Natural killer cell treated with Interleukin-12 subunit alpha and Interleukin-12 subunit beta and Interleukin-15 and Interleukin-18, amount 100 ng/mL, for 72 hours (primary cell): ENCODE data around the gene PGAM4. TPM values are rescaled to one million over a fixed set of nuclear protein-coding genes. Genes with fewer than 3 reads are reported as not detected.

Source experiments
- ATAC-seq, 2 donors: fragments of 150-1000 bp; cut with Tn5 transposase in 1 of 2; sonication (Bioruptor Pico), chemical (Tn5 transposase) in 1 of 2; 2 replicates each; pipeline ENCODE4 v1.10.0; 2021
- DNase-seq: peaks from one replicate; pipeline ENCODE4 v3.0.0; 2022; ENCODE audit warnings: low spot score
- H3K27ac Mint-ChIP-seq, 2 donors: 1 replicate in 1 of 2; 2 replicates in 1 of 2; pipeline ENCODE4 v1.8.0; 2022; ENCODE audit warnings: mixed read lengths in 2 of 2, mild to moderate bottlenecking in 1 of 2, moderate library complexity in 1 of 2
- H3K27me3 Mint-ChIP-seq, 2 donors: 1 replicate in 1 of 2; 2 replicates in 1 of 2; pipeline ENCODE4 v1.8.0; 2022; ENCODE audit warnings: mixed read lengths in 2 of 2
- H3K36me3 Mint-ChIP-seq: one replicate; pipeline ENCODE4 v1.8.0; 2022; ENCODE audit warnings: mixed read lengths
- H3K4me1 Mint-ChIP-seq, 2 donors: 1 replicate in 1 of 2; 2 replicates in 1 of 2; pipeline ENCODE4 v1.8.0; 2022; ENCODE audit warnings: low read depth in 2 of 2, mixed read lengths in 2 of 2, mild to moderate bottlenecking in 1 of 2
- H3K4me3 Mint-ChIP-seq: one replicate; pipeline ENCODE4 v1.8.0; 2022; ENCODE audit warnings: mixed read lengths
- H3K9me3 Mint-ChIP-seq: 2 replicates; pipeline ENCODE4 v1.8.0; 2022; ENCODE audit warnings: mixed read lengths
- total RNA-seq, 2 donors: library from RNA; stranded (reverse); gene quantifications; one replicate each; pipeline ENCODE4 v1.2.3, GENCODE V29; 2022

The PGAM4 gene
- not detected for total RNA-seq

DNA sequence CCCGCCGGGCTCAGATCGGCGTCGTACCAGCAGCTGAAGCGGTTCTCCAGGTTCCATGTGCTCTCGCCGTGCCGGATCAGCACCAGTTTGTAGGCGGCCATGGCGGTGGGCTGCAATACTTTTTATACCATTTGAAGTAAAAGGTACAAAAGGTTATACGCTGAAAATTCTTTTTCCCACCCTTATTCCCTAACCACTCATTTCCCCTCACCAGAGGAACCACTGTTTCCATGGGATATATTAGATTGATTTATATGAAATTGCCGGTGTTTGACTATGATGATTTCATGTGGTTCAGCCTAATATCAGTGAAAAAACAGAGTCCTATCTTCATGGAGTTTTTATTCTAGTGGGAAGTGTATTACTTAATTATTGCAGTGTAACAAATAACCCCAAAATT lies at the start of gene PGAM4:
PGAM4 (minus strand) TSS at position 101 of the 400 bp plus-strand sequence; CDS start at position 101, 0 bp downstream.
- Mint-ChIP-seq H3K27ac (no peak within 1 kb of the TSS), H3K4me3 (no peak within 1 kb of the TSS), H3K27me3 (no peaks in the 10 kb centered on the region), H3K9me3 (no peaks in the 10 kb centered on the region), H3K36me3 (no peaks in the 10 kb centered on the region), H3K4me1 (peaks cover 6 to 10% of the 10 kb centered on the region in 2 donors)
- DNase-seq (no peak), ATAC-seq (no peak)

DNA sequence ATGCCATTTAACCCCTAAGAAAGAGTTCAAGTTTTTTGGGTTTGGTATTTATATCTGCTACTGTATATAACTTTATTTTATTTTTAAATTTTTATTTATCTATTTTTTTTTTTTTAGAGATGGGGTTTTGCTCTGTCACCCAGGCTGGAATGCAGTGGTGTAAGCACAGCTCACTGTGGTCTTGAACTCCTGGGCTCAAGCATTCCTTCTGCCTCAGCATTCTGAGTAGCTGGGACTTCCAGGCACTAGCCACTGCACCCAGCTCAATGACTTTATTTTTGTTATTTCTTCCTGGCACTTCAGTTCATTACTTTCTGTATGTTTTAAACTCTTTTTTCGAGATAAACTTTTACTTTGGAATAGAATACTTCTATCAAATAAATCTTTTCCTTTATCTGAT lies 42.4 kb upstream of the PGAM4 start:
- Mint-ChIP-seq H3K36me3 (no peaks in the 10 kb centered on the region), H3K27me3 (no peaks in the 10 kb centered on the region), H3K4me1 (no peaks in the 10 kb centered on the region), H3K27ac (no peak overlapping the region), H3K4me3 (no peak overlapping the region), H3K9me3 (no peaks in the 10 kb centered on the region)
- DNase-seq (no peak), ATAC-seq (no peak)

DNA sequence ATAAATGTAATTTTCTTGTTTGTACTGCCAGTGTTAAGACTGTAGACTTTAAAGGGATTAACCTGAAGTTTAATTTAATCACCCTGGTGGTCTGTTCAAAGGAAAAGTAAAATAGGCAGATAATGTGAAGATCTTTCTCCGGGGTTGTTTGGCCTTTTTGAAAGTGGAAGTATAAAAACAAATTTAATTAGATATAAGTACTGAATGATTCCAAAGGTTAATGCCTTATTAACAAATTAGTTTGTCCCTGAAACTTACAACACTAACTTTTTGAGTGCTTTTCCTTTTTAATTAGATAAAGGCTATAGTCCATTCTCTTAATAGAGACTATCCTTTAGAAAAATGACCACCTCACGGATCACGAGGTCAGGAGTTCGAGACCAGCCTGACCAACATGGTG lies 10.4 kb upstream of the PGAM4 start:
- no peaks in the 10 kb centered on the region for H3K9me3 Mint-ChIP-seq
- ATAC-seq (no peak), DNase-seq (no peak)
- no peaks in the 10 kb centered on the region for H3K4me1 Mint-ChIP-seq
- H3K4me3 Mint-ChIP-seq: no peak overlapping the region
- no peak overlapping the region for H3K27ac Mint-ChIP-seq
- H3K27me3 Mint-ChIP-seq: no peaks in the 10 kb centered on the region
- no peaks in the 10 kb centered on the region for H3K36me3 Mint-ChIP-seq

DNA sequence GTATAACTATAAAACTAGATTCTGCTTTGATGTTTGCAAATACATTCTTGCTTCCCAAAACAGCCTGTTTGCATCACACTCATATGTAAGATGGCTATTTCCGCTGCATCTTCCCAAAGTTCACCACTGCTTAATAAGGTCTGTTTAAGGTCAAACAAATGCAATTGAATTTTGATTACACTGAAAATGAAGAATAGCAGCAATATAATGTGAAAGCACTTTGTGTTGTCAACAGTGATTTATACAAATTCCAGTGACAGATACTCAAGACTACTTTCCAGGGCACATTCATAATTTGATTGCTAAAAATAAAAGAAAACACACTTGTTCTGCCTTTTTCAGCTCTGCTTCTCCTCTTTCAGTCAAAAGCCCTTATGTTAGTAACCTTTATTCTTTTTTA lies 8.1 kb upstream of the PGAM4 start:
- Mint-ChIP-seq H3K36me3 (no peaks in the 10 kb centered on the region), H3K4me1 (no peaks in the 10 kb centered on the region), H3K27me3 (no peaks in the 10 kb centered on the region), H3K4me3 (no peak overlapping the region), H3K27ac (no peak overlapping the region), H3K9me3 (no peaks in the 10 kb centered on the region)
- DNase-seq: no peak
- ATAC-seq: no peak

DNA sequence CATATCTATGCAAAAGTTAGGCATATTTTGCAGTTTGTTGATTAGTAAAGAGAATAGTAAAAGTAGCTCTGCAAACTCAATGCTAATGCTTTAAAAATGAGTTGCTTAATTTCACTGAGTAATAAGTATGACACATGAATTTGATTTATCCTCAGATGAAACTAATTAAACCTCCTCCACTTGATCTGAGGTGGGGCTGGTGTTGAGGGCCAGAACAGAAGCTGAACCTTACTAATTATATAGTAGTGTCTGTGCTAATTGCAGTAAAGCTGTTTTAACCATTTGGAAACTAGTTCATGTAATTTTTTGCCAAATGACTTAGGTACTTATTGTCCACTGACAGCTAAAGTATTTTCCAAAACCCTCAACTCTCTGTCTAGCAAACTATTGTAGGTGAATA lies 7.7 kb upstream of the PGAM4 start:
- H3K9me3 Mint-ChIP-seq: no peaks in the 10 kb centered on the region
- no peaks in the 10 kb centered on the region for H3K36me3 Mint-ChIP-seq
- no peak for DNase-seq
- no peak overlapping the region for H3K4me3 Mint-ChIP-seq
- no peaks in the 10 kb centered on the region for H3K4me1 Mint-ChIP-seq
- ATAC-seq: no peak
- no peaks in the 10 kb centered on the region for H3K27me3 Mint-ChIP-seq
- no peak overlapping the region for H3K27ac Mint-ChIP-seq

DNA sequence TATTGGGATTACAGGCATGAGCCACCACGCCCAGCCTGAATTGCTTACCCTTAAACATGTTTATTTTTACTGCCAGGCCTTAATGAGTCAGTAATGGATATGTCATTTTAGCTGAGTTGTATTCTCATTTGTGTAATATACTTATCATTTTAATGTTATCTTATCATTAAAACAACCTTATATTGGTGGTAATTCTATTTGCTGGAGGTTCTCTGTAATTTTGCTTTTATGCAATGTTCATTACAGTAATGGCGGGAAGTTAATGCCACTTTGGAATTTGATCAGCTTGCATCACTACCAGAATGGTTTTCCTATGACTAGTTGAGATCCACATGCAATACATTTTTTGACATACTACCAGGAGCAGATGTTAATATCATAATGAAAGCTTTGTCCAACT lies 6.3 kb upstream of the PGAM4 start:
- no peak overlapping the region for H3K4me3 Mint-ChIP-seq
- DNase-seq: no peak
- H3K27me3 Mint-ChIP-seq: no peaks in the 10 kb centered on the region
- no peak for ATAC-seq
- H3K9me3 Mint-ChIP-seq: no peaks in the 10 kb centered on the region
- no peaks in the 10 kb centered on the region for H3K36me3 Mint-ChIP-seq
- H3K27ac Mint-ChIP-seq: no peak overlapping the region
- peaks cover 0 to 2% of the 10 kb centered on the region in 2 donors for H3K4me1 Mint-ChIP-seq

DNA sequence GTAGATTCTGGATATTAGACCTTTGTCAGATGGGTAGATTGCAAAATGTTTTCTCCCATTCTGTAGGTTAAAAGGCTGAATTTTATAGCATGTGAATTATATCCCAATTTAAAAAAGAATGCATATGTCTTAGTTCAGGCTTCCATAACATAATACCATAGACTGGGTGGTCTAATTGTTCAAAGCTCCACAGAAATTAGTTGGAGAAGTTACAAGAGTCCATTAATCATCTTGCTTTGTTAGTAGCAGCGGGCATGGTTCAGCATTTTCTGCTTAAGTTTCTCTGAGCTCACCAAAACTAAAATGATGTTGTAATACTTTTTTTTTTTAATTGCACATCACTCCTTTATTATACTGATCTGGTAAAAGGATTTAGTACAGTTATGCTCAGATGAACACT lies 1.8 kb downstream of the PGAM4 start:
- DNase-seq (no peak), ATAC-seq (no peak)
- Mint-ChIP-seq H3K27me3 (no peaks in the 10 kb centered on the region), H3K9me3 (no peaks in the 10 kb centered on the region), H3K4me1 (peaks cover 8 to 11% of the 10 kb centered on the region in 2 donors), H3K4me3 (no peak overlapping the region), H3K36me3 (no peaks in the 10 kb centered on the region), H3K27ac (no peak overlapping the region)

DNA sequence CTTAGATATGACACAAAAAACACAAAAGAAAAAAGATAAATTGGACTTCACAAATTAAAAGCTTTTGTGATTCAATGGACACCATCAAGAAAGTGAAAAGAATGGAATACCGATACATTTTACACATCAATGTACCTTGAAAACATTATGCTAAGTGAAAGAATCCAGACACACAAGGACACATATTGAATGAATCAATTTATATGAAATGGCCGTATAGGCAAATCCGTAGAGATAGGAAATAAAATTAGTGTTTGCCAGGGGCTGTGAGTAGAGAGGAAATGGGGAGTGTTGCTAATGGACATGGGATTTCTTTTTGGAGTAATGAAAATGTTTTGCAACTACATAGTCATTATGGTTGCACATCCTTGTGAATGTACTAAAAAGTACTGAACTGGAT lies 3.1 kb downstream of the PGAM4 start:
- ATAC-seq: no peak

DNA sequence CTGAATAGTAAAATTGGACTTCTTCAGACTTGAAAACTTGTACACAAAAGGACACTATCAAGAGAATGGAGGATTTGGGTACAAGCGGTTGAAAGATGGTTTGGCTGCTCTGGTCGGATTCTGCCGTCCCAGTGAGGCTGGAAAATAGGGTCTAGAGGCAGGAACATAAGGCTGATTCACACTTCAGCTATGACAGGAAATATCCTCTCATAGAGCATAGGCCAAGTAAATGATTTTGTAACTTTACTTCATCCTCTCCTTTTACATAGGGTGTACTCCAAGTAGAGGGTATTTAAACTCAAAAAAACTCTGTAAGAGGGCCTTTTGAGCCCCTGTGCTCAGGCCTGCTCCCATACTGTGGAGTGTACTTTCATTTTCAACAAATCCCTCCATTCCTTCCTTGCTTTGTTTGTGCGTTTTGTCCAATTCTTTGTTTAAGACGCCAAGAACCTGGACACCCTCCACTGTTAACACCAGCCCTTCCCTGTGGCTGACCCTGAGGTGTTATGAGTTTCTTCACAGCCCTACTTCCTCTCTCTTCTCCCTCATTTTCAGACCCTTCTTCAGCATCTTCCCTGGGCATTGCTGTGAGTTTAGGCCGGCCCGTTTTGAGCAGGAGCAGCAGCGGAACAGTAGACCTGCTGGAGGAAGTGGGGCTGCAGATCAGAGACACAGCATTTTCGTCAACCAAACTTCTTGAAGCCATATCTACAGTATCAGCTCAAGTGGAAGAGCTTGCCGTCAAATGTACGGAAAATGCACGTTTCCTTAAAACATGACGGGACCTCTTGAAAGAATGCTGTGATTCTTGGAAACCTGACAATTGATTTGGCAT lies 7.2 kb downstream of the PGAM4 start:
- H3K27me3 Mint-ChIP-seq: no peaks in the 10 kb centered on the region
- DNase-seq: no peak

More for the DNA sequence above, 3.1 kb downstream of the PGAM4 start:
- H3K36me3 Mint-ChIP-seq: no peaks in the 10 kb centered on the region
- no peak overlapping the region for H3K4me3 Mint-ChIP-seq
- H3K4me1 Mint-ChIP-seq: peaks cover 11 to 18% of the 10 kb centered on the region in 2 donors
- no peak overlapping the region for H3K27ac Mint-ChIP-seq
- DNase-seq: no peak
- H3K9me3 Mint-ChIP-seq: no peaks in the 10 kb centered on the region
- no peaks in the 10 kb centered on the region for H3K27me3 Mint-ChIP-seq

DNA sequence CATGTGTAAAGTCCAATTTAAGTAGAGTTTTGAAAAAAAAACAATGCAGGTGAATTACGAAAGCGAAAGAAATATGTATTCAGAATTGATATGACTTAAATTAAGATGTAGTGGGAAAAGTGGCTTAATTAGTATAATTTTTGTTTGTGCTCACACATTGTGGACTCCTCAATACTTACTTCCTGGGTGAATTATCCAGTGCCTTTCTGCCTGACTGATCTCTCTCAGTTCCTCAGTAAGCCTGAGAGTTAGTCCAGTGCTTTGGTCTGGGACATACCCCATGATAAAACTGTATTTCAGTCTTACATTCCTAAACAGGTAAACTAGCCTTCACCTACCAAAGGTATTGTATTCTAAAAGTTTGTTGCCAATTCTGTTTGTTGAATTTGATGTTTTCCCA lies 8.4 kb downstream of the PGAM4 start:
- peak overlapping the region; percentile 3 for H3K4me3 Mint-ChIP-seq
- DNase-seq (no peak), ATAC-seq (no peak)
- H3K27me3 Mint-ChIP-seq: no peaks in the 10 kb centered on the region
- H3K4me1 Mint-ChIP-seq: peaks cover 24 to 25% of the 10 kb centered on the region in 2 donors
- peak overlapping the region in 1 of 2 donors; percentile 33 for H3K27ac Mint-ChIP-seq
- no peaks in the 10 kb centered on the region for H3K36me3 Mint-ChIP-seq
- H3K9me3 Mint-ChIP-seq: no peaks in the 10 kb centered on the region

More for the DNA sequence above, 7.2 kb downstream of the PGAM4 start:
- Mint-ChIP-seq H3K4me1 (peaks cover 26 to 27% of the 10 kb centered on the region in 2 donors), H3K27ac (peak overlapping the region; percentile 66 to 93), H3K36me3 (no peaks in the 10 kb centered on the region), H3K4me3 (peak overlapping the region; percentile 54), H3K9me3 (no peaks in the 10 kb centered on the region)
- ATAC-seq: peak in 1 of 2 donors; percentile 32

DNA sequence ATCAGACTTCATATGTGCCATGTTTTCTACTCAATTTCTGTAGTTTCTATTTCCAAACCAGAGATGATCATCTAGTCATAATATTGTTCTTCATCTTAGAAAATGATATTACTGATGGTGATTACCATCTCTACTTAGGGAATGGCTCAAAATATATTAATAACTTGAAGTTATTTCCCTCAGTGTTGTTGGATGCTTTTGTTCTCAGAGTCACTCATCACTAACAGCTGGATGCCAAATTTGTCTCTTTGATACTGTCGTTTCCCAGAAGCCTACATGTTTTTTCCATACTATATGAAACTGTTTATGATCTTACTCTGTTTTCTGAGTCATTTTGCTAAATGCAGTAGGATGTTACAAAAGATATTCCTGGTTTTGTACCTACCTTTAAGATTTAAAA lies 8.9 kb downstream of the PGAM4 start:
- Mint-ChIP-seq H3K27ac (peak overlapping the region in 1 of 2 donors; percentile 33), H3K36me3 (no peaks in the 10 kb centered on the region), H3K4me1 (peaks cover 27% of the 10 kb centered on the region in 2 donors), H3K9me3 (no peaks in the 10 kb centered on the region), H3K27me3 (no peaks in the 10 kb centered on the region), H3K4me3 (peak overlapping the region; percentile 3)
- ATAC-seq: no peak
- DNase-seq: no peak

DNA sequence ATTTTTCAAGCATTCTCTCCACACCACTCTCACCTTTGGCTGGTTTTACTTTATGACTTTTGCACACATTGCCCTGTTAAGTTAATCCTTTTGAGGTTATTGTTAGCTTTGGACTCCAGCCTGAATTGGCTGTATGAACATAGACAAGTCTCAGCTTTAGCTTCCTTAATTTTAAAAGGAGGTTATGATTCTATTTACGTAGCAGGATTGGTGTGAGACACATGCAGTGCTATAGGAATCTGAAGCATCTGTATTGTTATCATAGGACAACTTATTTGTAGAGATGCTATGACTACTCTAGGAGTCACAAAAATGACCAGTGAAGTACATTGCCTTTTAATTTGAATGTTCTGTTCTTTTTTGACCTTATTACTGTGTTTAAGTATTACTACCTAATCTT lies 15.7 kb downstream of the PGAM4 start:
- Mint-ChIP-seq H3K27me3 (no peaks in the 10 kb centered on the region), H3K4me3 (no peak overlapping the region), H3K4me1 (peaks cover 18% of the 10 kb centered on the region in 2 donors), H3K27ac (no peak overlapping the region), H3K9me3 (no peaks in the 10 kb centered on the region), H3K36me3 (no peaks in the 10 kb centered on the region)
- ATAC-seq (no peak), DNase-seq (no peak)

DNA sequence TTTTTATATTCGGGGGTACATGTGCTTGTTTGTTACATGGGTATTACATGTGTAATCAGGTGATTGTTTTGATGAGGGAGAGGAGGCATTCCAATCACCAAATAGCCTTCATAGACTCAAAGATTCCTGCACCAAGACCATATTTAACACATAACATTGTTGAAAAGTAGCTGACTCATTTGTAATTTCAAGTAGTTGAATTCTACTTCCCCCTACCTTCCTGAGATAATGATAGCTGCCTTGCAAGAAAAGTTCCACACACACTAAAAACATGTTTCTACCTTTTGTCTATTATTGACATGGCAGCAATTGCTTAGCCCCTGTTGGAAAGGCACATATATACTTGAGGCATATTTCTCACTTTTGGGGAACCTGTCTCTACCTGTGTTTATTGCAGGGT lies 16.1 kb downstream of the PGAM4 start:
- ATAC-seq (no peak), DNase-seq (no peak)
- peaks cover 16 to 17% of the 10 kb centered on the region in 2 donors for H3K4me1 Mint-ChIP-seq
- H3K27me3 Mint-ChIP-seq: no peaks in the 10 kb centered on the region
- H3K4me3 Mint-ChIP-seq: no peak overlapping the region
- no peaks in the 10 kb centered on the region for H3K9me3 Mint-ChIP-seq
- H3K27ac Mint-ChIP-seq: no peak overlapping the region
- H3K36me3 Mint-ChIP-seq: no peaks in the 10 kb centered on the region

DNA sequence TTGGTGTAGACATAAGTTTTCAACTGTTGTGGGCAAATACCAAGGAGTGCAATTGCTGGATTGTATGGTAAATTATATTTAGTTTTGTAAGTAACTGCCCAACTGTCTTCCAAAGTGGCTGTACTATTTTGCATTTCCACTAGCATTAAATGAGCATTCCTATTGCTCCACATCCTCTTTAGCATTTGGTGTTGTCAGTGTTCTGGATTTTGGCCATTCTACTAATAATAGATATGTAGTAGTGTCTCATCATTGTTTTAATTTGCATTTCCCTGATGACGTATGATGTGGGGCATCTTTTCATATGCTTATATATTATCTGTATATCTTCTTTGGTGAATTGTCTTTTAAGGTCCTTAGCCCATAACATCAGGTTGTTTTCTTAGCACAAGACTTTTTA lies 17.3 kb downstream of the PGAM4 start:
- H3K9me3 Mint-ChIP-seq: no peaks in the 10 kb centered on the region
- no peak overlapping the region for H3K27ac Mint-ChIP-seq
- H3K4me3 Mint-ChIP-seq: no peak overlapping the region
- ATAC-seq: no peak
- no peaks in the 10 kb centered on the region for H3K27me3 Mint-ChIP-seq
- DNase-seq: no peak
- no peaks in the 10 kb centered on the region for H3K36me3 Mint-ChIP-seq
- peaks cover 5 to 8% of the 10 kb centered on the region in 2 donors for H3K4me1 Mint-ChIP-seq

DNA sequence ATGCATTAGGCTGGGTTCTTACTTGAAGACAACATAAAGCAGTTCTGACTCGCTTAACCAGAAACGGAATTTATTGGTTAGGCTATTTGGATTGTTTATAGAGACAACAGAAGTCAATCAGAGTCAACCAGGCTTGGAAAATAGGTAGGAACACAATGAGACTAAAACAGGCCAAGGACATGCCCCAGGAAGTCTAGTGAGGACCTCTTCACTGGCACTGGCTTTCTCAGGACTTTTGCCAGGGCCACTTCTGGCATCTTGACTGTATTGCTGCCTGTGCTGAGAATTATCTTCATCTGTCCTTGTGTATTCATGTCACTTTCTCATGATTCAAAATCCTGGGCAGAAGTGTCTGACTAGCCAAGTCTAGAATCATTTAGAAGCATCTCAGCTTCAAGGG lies 19.6 kb downstream of the PGAM4 start:
- ATAC-seq: no peak
- Mint-ChIP-seq H3K27ac (no peak overlapping the region), H3K4me1 (no peaks in the 10 kb centered on the region), H3K4me3 (no peak overlapping the region), H3K36me3 (no peaks in the 10 kb centered on the region), H3K27me3 (no peaks in the 10 kb centered on the region), H3K9me3 (no peaks in the 10 kb centered on the region)
- DNase-seq: no peak
